Measurements from ENCODE around the gene FAT1.

The FAT1 gene

DNA sequence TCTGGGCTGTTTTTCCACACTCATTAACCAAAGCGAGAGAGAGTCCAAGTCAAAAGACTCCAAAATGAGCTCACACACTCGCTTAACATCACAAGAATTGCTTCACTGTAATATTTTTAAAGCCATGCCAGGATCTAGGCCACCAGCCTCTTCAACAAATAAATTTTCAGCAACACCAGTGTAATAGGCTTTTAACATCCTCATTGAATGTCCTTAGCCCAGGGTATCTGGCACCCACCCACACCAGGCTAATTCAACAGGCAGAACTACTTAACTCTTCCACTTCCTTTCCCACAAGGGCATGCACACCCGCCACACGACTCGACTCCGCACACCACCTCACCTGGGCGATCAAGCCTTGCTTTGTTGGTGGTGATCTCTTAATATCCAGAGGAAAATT is 34.2 kb downstream of the FAT1 start:
- in situ Hi-C loops (cut with HindIII; ENCODE audit: low sequenced_read_pairs): no loop called here
- TF ChIP-seq, protein P1, sequence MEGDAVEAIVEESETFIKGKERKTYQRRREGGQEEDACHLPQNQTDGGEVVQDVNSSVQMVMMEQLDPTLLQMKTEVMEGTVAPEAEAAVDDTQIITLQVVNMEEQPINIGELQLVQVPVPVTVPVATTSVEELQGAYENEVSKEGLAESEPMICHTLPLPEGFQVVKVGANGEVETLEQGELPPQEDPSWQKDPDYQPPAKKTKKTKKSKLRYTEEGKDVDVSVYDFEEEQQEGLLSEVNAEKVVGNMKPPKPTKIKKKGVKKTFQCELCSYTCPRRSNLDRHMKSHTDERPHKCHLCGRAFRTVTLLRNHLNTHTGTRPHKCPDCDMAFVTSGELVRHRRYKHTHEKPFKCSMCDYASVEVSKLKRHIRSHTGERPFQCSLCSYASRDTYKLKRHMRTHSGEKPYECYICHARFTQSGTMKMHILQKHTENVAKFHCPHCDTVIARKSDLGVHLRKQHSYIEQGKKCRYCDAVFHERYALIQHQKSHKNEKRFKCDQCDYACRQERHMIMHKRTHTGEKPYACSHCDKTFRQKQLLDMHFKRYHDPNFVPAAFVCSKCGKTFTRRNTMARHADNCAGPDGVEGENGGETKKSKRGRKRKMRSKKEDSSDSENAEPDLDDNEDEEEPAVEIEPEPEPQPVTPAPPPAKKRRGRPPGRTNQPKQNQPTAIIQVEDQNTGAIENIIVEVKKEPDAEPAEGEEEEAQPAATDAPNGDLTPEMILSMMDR (IDR thresholded peaks at IDR 0.05; ENCODE audit: low read depth, low read length, missing control alignments): no peak
- H3K4me3 ChIP-seq (ENCODE audit: low read depth, low read length): no peak overlapping the region
- DNase-seq (ENCODE audit: low read depth): no peak

DNA sequence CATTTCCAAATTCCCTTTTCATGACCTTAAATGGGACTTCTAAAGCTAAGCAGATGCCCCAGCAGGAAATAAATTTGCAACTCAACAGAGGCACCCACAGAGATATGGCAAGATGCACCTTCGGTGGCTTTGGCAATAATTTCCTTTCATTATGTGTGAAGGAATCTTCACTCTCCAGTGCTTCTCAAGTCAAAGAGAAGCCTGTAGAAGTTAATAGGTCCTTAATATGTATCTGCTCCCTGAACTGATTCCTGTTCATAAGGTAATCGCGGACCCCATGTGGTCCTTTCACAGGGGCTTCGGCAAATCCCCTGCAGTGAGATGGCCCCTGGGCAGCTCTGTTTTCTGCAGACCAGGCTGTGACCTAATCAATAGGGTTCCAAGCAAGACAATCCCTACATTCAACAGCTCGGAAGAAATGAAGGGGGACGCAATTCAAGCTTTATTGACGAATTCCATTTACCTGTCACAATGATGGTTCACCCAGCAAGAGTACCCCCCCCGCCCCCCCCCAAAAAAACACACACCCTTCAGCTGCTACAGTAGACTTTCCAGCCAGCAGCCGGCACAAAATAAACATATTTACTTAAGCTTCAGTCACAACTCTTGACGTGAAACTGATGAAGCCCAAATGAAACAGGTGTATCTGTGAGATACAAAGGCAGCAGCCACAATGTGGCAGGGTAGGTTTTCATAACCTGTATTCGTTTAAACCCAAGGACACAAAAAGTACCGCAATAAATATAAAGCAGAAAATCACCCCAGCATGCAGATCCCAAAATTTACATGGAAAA is 35.3 kb downstream of the FAT1 start:
- TF ChIP-seq, protein P1 (IDR thresholded peaks at IDR 0.05; ENCODE audit: low read depth, low read length, missing control alignments): no peak
- no peak for DNase-seq (ENCODE audit: low read depth)
- in situ Hi-C loops (cut with HindIII; ENCODE audit: low sequenced_read_pairs): no loop called here
- H3K4me3 ChIP-seq (ENCODE audit: low read depth, low read length): no peak overlapping the region

DNA sequence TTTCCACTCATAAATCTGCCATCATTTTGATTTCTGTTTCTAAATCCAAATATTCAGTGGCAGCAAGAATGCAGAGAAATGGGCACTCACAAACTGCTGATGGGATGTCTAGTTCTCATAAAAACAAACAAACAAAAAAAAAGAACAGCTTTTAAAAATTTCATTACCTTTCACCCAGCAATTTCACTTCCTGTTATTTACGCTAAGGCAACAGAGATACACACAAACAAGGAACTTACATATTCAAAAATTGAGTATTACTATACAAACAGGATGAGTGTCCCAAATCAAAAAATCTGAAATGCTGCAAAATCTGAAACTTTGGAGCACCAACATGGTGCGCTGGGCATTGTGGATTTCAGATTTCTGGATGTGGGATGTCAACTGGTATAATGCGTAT is 36.4 kb downstream of the FAT1 start:
- no peak for DNase-seq (ENCODE audit: low read depth)
- no peak overlapping the region for H3K4me3 ChIP-seq (ENCODE audit: low read depth, low read length)
- TF ChIP-seq, protein P1 (IDR thresholded peaks at IDR 0.05; ENCODE audit: low read depth, low read length, missing control alignments): no peak
- in situ Hi-C loops (cut with HindIII; ENCODE audit: low sequenced_read_pairs): no loop called here

DNA sequence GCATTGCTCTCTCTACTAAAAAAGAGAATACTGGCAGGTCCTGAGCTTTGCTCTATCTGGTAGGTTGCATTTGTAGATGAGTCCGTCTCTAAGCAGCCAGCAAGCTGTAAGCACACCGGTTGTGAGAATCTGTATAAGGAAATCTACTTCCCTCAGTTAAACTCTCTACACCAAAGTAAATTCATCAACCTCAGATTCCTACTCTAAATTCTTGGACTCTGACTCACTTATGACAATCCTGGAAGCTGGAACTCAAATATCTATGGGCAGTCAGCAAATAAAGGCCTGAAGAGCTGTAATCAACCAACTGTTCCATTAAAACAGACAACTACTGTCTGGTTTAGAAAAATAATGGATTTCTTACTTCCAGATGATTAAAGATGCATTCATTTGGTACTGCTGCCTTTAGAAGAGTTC is 37.9 kb downstream of the FAT1 start:
- TF ChIP-seq, protein P1 (IDR thresholded peaks at IDR 0.05; ENCODE audit: low read depth, low read length, missing control alignments): no peak
- no peak overlapping the region for H3K4me3 ChIP-seq (ENCODE audit: low read depth, low read length)
- in situ Hi-C loops (cut with HindIII; ENCODE audit: low sequenced_read_pairs): no loop called here
- DNase-seq (ENCODE audit: low read depth): peak; percentile 78

DNA sequence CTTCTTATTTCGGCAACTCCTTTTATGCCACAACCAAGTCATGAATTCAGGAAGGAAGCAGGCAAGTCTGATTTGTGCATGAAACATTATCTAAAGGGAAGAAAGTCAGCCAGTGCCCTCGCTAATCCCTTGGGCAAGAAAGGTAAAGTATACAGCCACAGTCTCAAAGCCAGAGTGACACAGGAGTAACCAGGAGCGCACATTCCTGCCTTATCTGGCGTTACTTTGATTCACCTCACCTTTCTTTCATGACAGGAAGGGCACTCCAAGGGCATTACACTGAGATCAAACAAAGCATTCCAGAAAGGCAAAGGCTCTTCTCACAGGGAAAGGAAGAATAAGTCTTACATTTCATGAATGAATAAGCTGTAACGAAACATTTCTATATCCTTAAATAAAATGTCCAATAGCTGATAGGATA is 38.8 kb downstream of the FAT1 start:
- no peak for DNase-seq (ENCODE audit: low read depth)
- in situ Hi-C loops (cut with HindIII; ENCODE audit: low sequenced_read_pairs): no loop called here
- H3K4me3 ChIP-seq (ENCODE audit: low read depth, low read length): no peak overlapping the region
- TF ChIP-seq, protein P1 (IDR thresholded peaks at IDR 0.05; ENCODE audit: low read depth, low read length, missing control alignments): no peak

DNA sequence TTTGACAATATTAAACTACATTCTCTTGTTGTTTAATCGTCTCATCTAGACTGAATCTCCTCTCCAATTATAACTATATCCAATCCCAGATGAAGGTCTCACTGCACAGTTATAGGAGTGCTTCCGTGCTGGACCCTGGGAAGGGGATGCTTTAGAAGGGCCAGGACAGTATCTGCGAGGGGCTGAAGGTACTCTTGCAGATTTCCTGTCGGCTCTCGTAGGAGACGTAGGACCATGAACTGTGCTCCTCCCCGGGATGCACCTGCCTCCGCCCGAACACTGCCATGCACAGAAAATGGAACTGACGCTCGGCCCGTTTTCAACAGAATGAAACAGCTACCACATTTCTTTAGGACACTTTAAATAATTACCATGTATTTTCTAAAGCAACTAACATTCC is 39.4 kb downstream of the FAT1 start:
- DNase-seq (ENCODE audit: low read depth): no peak
- in situ Hi-C loops (cut with HindIII; ENCODE audit: low sequenced_read_pairs): no loop called here
- TF ChIP-seq, protein P1 (IDR thresholded peaks at IDR 0.05; ENCODE audit: low read depth, low read length, missing control alignments): no peak
- no peak overlapping the region for H3K4me3 ChIP-seq (ENCODE audit: low read depth, low read length)

All from astrocyte of the cerebellum (primary cell).